GM23248 (cell line): ENCODE measurements around the gene C8G.

ENCODE experiments used
- EZH2 ChIP-seq: fragments of 200-600 bp; sonication (generic); IDR thresholded peaks from 2 replicates; pipeline ENCODE4 v1.6.1; 2018; ENCODE audit warnings: antibody characterized with exemption, mild to moderate bottlenecking; ENCODE audit not compliant: insufficient read depth, poor library complexity, severe bottlenecking
- EZH2phosphoT487 ChIP-seq: fragments of 200-600 bp; sonication (generic); IDR thresholded peaks from 2 replicates; pipeline ENCODE4 v1.6.1; 2018; ENCODE audit warnings: antibody characterized with exemption, moderate library complexity, mild to moderate bottlenecking, low read depth; ENCODE audit not compliant: insufficient read depth

DNA sequence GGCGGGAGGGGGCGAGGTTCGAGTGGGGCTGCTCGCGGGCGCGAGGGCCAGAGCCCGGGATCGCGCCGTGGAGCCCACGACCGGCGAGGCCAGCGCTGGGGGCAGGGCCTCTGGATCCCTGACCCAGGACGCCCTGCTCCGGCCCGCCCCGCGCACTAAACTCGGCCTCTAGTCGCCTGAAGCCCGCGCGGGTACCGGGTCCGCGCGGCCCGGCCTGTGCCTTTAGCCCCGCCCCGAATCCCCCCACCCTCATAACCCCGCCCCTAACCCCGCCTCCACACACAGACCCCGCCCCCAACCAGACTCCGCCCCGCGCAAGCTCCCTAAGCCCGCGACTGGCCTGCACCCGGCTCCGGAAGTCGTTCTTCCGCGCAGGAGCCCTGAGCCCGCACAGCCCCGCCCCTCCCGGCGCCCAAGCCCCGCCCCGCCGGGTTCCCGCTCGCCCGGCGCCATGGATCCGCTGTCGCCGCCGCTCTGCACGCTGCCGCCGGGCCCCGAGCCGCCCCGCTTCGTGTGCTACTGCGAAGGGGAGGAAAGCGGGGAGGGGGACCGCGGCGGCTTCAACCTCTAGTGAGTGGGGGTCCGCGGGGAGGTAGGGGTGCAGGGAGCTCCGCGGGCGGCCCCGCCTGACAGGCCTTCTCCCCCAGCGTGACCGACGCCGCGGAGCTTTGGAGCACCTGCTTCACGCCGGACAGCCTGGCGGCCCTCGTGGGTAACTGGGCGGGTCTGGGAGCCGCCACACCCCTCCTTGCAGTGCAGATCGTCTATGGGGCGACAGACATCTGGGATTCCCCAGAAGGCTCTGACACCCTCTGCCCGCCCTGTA is 47.2 kb downstream of the C8G start, which contains the start of gene PAXX:
- TF ChIP-seq EZH2 (no peak), EZH2phosphoT487 (no peak)
